ENCODE data around the gene TLE6. TPM values are rescaled to one million over a fixed set of nuclear protein-coding genes. Genes with fewer than 3 reads are reported as not detected.

The TLE6 gene
- total RNA-seq, 4 donors from 2014 or later, result 1.5 to 1.8 TPM; not detected in 2

DNA sequence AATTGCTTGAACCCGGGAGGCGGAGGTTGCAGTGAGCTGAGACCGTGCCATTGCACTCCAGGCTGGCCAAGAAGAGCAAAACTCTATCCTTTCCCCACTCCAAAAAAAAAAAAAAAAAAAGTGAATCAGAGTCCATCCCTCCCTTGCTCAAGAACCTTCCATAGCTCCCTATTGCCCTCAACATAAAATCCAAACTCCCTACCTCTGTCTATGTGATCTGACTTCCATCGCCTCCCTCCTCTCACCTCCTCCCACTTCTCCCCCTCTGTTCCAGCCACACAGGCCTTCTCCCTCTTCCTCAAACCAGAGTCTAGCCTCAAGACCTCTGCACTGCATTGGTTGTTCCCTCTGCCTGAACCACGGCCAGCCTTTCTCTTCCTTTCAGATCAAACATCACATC is 61.8 kb downstream of the TLE6 start:
- H3K4me3 ChIP-seq (ENCODE audit: low read depth, poor library complexity, severe bottlenecking), result no peak overlapping the region
- TF ChIP-seq, protein P1, sequence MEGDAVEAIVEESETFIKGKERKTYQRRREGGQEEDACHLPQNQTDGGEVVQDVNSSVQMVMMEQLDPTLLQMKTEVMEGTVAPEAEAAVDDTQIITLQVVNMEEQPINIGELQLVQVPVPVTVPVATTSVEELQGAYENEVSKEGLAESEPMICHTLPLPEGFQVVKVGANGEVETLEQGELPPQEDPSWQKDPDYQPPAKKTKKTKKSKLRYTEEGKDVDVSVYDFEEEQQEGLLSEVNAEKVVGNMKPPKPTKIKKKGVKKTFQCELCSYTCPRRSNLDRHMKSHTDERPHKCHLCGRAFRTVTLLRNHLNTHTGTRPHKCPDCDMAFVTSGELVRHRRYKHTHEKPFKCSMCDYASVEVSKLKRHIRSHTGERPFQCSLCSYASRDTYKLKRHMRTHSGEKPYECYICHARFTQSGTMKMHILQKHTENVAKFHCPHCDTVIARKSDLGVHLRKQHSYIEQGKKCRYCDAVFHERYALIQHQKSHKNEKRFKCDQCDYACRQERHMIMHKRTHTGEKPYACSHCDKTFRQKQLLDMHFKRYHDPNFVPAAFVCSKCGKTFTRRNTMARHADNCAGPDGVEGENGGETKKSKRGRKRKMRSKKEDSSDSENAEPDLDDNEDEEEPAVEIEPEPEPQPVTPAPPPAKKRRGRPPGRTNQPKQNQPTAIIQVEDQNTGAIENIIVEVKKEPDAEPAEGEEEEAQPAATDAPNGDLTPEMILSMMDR (IDR thresholded peaks at IDR 0.05), result no peak
- no peak for TF ChIP-seq POLR2A (IDR thresholded peaks at IDR 0.05)
- intact Hi-C loops (cut with DNase I; ENCODE audit: low total_unique reads), result no loop called here

DNA sequence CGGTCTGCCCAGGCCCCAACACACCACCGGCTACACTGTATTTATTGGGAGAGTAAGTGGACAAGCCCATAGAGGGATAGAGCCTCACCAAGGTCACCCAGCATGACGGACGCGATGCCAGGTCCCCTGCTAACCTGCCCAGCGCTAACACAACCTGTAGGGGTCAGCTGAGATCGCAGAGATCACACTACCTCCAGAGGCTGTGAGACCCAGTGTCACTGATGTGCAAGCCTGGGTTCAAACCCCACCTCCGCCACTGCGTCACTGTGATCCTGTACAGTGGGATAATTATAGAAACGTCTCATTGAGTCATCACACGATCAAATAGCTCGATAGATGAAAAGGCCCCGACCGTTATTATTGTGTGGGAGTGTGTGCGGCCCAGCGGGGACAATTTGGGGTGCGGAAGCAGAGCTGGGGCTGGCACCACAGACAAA is 62.3 kb downstream of the TLE6 start:
- WGBS, 2 donors, result 75 to 84% methylated on average over 17 of the region's 17 CpGs
- intact Hi-C loops (cut with DNase I; ENCODE audit: low total_unique reads), result no loop called here
- DNase-seq (ENCODE audit: low spot score in 2 of 2), result no peak
- H3K4me3 ChIP-seq (ENCODE audit: low read depth, poor library complexity, severe bottlenecking), result no peak overlapping the region
- no peak for TF ChIP-seq POLR2A (IDR thresholded peaks at IDR 0.05)
- TF ChIP-seq, protein P1 (IDR thresholded peaks at IDR 0.05), result no peak

More for the DNA sequence above, 61.8 kb downstream of the TLE6 start:
- no peak for DNase-seq (ENCODE audit: low spot score in 2 of 2)
- WGBS, 2 donors, result 83 to 87% methylated on average over 5 of the region's 5 CpGs

DNA sequence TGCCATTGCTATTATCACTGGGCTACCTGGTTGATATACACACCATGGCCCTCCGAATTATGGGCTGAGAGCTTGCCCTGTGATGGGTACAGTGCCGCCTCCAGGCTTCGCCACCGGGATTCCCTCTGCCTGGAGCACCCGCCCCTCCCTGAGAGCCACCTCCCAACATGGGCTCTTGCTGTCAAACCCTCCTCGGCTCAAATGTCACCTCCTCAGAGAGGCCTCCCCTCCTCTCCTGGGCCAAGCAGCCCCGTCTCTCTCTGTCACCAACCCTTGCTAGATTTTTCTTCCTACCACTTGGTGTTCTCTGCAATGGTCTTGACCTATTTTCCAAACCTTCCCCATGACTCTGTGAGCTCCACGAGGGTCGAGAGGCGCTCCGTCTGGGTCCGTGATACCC is 64.0 kb downstream of the TLE6 start:
- WGBS, 2 donors, result 73 to 74% methylated on average over 12 of the region's 12 CpGs
- DNase-seq (ENCODE audit: low spot score in 2 of 2), result no peak
- no peak overlapping the region for H3K4me3 ChIP-seq (ENCODE audit: low read depth, poor library complexity, severe bottlenecking)
- TF ChIP-seq POLR2A (IDR thresholded peaks at IDR 0.05), result no peak
- TF ChIP-seq, protein P1 (IDR thresholded peaks at IDR 0.05), result no peak
- intact Hi-C loops (cut with DNase I; ENCODE audit: low total_unique reads), result no loop called here

DNA sequence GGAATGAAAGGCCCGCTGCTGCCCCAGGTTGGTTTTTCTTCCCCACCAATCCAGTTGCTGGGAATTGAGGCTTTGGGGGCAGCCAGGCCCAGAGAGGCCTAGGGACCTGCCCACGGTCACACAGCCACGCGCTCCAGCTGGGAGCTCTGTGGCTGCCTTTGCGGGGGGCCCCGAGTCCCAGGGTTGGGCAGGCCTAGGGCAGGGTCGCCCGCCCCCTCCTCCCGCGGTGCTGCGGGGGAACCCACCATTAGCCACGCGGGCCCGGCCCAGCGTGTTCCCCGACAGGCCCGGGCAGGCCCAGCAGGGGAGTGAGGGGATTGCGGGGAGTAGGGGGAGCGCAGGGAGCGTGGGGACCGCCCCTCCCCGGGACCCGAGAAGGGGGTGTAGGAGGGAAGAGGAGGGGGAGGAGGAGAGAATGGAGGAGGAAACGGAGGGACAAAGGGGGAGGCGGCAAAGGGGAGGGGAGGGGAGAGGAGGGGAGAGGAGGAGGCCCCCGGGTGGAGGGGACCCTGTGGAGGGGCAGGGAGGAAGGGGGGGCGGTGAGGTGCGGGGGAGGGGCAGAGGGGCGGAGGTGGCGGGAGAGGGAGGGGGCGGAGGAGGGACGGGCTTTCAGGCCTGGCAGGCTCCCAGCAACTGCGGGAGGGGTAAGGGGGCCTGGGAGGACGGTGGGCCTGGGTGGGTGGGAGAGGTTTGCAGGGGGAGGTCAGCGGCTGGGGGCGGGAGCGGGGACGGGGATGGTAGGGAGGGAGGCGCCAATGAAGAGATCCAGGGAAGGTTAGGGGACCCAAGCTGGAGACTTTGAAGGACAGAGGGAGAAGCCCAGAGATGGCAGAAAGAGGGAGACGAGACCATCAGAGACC is 64.6 kb downstream of the TLE6 start:
- no peak overlapping the region for H3K4me3 ChIP-seq (ENCODE audit: low read depth, poor library complexity, severe bottlenecking)
- no peak for DNase-seq (ENCODE audit: low spot score in 2 of 2)
- WGBS, 2 donors, result 24 to 29% methylated on average over 21 to 29 of the region's 40 CpGs
- TF ChIP-seq, protein P1 (IDR thresholded peaks at IDR 0.05), result no peak
- no peak for TF ChIP-seq POLR2A (IDR thresholded peaks at IDR 0.05)
- intact Hi-C loops (cut with DNase I; ENCODE audit: low total_unique reads), result no loop called here

GRCh38 chr19:3042621-3043267 is 65.4 kb downstream of the TLE6 start:
- H3K4me3 ChIP-seq (ENCODE audit: low read depth, poor library complexity, severe bottlenecking), result no peak overlapping the region
- DNase-seq (ENCODE audit: low spot score in 2 of 2), result no peak
- 35 to 47% methylated on average over 15 of the region's 15 CpGs for WGBS, 2 donors
- TF ChIP-seq, protein P1 (IDR thresholded peaks at IDR 0.05), result no peak
- no peak for TF ChIP-seq POLR2A (IDR thresholded peaks at IDR 0.05)
- intact Hi-C loops (cut with DNase I; ENCODE audit: low total_unique reads), result no loop called here

Other genes starting within 250 kb of the TLE6 start
- gene SLC39A3, start 237.5 kb upstream of the TLE6 start, total RNA-seq, result 10 to 100 TPM; 20.2 to 27.0 (median 21.6) TPM
- 10 to 100 TPM; 37.9 to 49.5 (median 44.1) TPM for gene SGTA, start 194.3 kb upstream of the TLE6 start, total RNA-seq
- gene THOP1, start 192.1 kb upstream of the TLE6 start, total RNA-seq, result 10 to 100 TPM; 35.9 to 56.5 (median 43.7) TPM
- gene ZNF554, start 157.7 kb upstream of the TLE6 start, total RNA-seq, result 1 to 10 TPM; 6.2 to 8.6 (median 7.3) TPM
- gene ZNF555, start 136.1 kb upstream of the TLE6 start, total RNA-seq, result 1 to 10 TPM; 2.4 to 5.5 (median 3.6) TPM
- gene ZNF556, start 110.2 kb upstream of the TLE6 start, total RNA-seq, result under 1 TPM in 1 of 4 donors, not detected in 3; 0.03 TPM
- gene ZNF57, start 76.6 kb upstream of the TLE6 start, total RNA-seq, result 10 to 100 TPM; 21.0 to 33.9 (median 29.2) TPM
- gene ZNF77, start 32.6 kb upstream of the TLE6 start, total RNA-seq, result 1 to 10 TPM; 3.7 to 5.9 (median 4.8) TPM
- gene TLE2, start 51.7 kb downstream of the TLE6 start, total RNA-seq, result 10 to 100 TPM; 25.3 to 40.1 (median 33.5) TPM
- gene TLE5, start 84.9 kb downstream of the TLE6 start, total RNA-seq, result 100 to 1,000 TPM; 329 to 533 (median 387) TPM
- gene GNA11, start 116.8 kb downstream of the TLE6 start, total RNA-seq, result 10 to 100 TPM; 42.5 to 63.8 (median 56.5) TPM
- 100 to 1,000 TPM in 1 of 4 donors, 10 to 100 TPM in 3; 74.3 to 105 (median 84.2) TPM for gene GNA15, start 158.5 kb downstream of the TLE6 start, total RNA-seq
- gene S1PR4, start 201.2 kb downstream of the TLE6 start, total RNA-seq, result 1 to 10 TPM in 2 of 4 donors, under 1 TPM in 1, not detected in 1; 0.19 to 3.4 (median 2.2) TPM
- 10 to 100 TPM; 28.4 to 40.4 (median 32.5) TPM for gene NCLN, start 208.4 kb downstream of the TLE6 start, total RNA-seq
- gene CELF5, start 247.1 kb downstream of the TLE6 start, total RNA-seq, result under 1 TPM in 2 of 4 donors, not detected in 2; 0.20 to 0.39 TPM

Data from lower leg skin (tissue), 4 donors.